ENCODE data around the gene DPM2.
A peak's percentile ranks its signal among the peaks of the same experiment; 100 is the strongest.

DPM2 gene

DNA sequence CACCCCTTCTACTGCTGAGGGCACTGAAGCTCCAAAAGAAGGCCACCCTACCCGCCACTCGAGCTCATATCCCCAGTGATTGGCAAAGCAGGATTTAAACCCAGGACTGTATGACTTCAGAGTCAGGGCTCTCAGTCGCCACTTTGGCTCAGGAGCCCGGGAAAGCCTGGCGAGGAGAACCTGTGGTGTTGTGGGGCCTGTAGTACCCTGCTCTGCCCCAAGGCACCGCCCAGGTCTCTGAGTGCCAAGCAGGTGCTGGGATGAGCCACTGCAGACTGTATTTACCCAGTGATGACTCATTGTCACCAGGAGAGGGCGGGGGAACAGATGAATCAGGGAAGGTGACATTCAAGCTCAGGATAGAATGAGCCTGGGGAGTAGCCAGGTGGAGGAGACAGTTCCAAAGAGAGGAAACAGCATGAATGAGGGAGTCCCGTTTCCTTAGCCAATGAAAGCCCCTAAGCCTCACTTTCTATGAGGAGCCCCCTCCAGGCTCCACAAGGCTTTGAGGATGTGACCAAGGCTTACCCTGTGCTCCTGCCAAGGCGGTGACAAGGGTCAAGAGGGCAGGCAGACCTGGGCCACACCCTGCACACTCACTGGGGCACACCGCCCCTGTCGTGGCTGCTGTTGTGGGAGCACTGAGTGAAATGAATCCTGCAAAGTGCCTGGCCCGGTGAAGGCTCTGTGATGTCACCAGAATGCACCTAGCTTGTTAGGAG lies 17.8 kb upstream of the DPM2 start:
- no peak for DNase-seq (ENCODE audit: low spot score)

DNA sequence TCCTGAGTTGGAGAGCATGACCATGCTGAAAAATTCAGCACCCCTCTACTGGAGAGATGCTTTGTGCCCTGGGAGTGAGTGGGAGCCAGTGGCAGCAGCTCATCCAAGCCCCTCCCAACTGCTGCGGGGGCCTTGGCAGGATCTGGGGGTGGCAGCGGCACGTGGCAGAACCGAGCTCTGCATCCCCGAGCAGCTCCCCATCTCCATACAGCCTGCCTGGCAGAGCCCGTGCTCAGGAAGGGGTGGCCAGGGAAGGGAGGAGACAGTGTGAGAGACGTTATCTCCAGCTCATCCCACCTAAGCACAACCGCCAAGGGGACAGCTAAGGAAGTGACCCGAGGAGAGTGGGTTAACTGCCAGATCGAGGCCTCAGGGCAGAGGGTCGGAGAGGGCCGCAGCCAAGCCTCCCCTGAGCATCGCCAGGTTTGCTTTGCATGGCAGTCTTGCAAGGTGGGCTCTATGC lies 17.2 kb upstream of the DPM2 start:
- no peak for DNase-seq (ENCODE audit: low spot score)

DNA sequence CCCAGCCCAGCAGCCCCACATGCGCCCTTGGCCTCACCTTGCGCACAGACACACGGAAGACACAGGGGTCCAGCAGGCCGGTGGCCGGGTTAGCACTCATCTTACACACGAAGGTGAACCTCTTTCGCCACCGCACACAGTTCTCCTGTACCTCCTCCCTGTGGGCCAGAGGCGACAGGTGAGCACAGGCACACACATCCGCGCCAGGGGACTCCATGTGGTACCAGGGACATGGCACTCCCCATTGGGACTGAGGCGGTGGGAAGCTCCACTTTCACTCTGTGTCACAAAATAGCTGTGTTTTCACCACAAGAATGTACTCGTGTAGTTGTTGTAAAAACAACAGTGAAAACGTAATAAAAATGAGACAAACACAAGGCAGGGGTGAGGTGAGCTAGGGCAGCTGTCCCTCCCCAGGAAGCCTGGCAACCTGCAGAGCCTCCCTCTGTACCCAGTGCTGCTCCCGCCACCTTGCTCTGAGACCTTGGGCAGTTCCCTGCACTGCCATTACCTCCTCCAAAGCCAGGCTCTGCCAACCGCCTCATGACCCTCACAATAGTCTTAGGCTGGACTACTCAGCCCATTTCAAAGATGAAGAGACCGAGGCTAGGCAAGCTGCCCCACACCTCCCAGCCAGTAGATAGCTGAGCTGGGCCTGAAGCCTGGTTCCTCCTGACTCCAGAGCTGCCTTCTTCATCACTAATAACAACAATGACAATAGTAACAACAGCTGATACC lies 16.3 kb upstream of the DPM2 start:
- DNase-seq (ENCODE audit: low spot score): no peak

DNA sequence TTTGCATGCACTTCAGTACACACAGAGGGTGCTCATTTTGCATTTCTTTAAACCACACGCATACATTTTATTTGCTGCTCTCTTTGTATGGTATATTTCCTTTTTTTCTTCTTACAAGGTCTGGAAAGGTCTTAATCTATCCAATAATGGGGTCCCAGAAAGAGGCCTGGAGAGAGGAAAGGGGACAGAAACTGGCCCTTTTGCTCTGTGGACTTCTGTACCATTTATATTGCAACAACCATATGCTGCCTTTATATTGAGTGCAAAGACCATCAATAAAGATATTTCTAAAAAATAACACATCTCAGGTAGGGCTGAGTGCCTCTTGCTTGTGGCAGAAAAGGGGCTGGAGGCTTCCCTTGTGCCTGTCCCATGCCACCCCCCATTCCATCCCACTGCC lies 15.5 kb upstream of the DPM2 start:
- DNase-seq (ENCODE audit: low spot score): no peak

DNA sequence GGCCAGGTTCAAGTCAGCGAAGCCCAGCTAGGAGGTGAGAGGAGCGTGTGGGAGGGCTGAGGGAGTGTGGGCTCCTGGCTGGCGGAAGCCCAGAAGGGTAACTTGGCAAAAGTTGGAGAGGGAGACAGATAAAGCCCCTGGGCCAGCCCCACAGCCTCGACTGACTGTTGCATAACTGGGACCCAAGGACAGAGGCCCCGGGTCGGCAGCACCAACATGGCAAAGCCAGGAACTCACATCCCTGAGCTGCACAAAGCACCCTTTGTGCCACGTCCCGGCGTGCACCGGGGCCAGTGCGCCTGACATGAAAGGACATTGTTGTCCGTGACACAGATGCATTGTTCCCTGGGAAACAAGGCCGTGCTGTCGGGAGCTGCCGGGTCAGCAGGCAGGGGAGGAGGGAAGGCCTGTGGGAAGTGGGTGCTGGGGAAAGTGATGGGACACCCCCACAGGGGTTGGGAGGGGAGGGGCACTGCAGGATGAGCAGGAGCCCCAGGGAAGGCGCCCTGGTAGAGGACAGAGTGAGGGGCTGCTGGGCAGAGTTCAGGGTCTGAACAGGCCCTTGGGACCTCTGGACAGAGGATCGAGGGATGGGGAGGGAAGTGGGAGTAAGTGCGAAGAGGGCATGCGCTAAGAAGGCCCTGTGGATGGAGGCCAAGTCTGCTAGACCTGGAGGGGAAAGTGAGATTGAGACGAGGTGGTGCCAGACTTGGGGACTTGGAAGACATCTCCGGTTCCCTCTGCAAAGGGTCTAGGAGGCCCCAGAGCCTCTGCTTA lies 13.0 kb upstream of the DPM2 start:
- no peak for DNase-seq (ENCODE audit: low spot score)

DNA sequence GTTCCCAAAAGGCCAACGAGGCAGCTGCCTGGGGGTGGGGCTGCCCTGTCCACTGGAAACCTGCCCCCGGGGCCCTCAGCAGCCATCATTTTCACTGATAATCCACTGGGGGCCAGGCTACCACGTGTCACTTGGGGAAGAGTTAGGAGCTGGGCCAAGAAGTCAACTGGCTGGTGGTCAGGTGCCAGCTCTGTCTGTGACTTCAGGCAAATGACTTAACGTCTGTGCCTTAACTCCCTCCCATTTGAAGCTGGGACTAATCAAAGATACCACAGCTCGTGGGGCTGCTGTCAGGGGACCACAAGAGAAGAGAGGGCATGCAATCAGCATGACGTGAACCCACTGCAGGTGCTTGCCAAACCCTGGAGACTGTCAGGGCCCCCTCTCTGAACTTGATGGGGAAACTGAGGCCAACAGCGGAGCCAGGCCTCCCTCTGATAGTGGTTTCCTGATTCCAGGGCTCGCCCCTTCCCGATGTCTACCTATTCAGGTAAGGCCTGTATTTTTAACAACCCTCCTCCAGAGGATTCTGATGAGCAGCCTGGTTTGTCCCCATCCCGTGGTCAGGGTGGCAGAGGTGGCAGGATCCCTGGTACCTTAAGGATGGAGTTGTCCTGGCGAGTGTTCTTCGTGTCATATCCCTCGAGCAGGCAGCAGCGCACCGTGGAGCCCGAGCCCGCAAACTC lies 12.3 kb upstream of the DPM2 start:
- DNase-seq (ENCODE audit: low spot score): no peak

DNA sequence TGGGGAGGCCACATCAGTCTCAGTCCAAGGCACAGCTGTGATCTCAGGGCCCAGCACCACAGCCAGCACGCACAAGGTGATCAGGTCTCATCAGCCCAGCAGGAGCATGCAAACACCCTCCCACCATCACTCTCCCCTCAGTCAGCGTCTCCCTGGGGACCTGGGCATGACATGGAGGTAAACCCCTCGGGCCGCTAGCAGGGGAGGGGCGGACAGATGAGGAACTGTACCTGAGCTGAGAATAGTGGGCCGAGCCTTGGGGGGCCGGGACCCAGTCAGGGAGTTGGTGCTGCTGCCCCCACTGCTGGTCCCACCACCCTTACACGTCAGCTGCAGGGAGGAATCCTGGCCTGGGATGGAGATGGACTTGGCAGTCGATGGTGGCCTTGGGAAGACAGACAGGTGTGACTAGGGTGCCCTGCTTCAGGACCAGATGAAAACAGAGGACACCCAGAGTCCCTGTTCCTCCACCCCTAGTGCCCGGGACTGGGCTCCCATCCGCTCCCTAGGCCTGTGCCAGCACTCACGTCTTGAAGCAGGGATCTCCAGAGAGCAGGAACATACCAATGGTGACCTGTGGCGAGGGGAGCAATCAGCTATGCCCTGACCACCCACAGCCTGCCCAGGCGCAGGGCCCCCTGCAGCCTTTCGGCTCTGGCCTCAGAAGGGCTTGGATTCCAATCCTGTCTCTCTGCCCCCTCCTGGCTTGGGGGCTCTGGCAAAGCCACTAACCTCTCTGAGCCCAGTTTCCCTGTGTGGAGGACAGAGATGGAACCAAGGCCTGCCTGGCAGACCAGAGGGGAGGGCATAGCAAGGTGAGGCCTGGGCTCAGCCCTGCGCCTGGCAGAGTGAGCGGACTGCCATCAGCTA lies 10.4 kb upstream of the DPM2 start:
- no peak for DNase-seq (ENCODE audit: low spot score)

DNA sequence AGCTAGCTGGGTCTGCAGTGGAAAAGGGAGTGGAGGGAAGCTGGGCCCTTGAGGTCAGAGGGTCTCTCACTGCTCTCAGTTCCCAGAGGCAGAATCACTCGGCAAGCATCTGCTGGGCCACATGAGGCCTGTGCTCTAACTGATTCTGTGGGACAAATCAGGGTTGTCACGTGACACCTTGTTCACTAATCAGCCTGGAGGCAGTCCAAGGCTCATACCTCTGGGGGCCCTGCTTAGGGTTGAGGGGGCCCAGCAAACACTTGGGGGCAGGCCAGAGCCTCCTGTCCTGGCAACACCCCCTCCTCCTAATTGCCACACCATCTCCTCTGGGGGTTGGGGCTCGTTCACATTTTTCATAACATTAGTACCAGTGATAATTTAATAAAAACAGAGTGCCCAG lies 9.1 kb upstream of the DPM2 start:
- DNase-seq (ENCODE audit: low spot score): no peak

DNA sequence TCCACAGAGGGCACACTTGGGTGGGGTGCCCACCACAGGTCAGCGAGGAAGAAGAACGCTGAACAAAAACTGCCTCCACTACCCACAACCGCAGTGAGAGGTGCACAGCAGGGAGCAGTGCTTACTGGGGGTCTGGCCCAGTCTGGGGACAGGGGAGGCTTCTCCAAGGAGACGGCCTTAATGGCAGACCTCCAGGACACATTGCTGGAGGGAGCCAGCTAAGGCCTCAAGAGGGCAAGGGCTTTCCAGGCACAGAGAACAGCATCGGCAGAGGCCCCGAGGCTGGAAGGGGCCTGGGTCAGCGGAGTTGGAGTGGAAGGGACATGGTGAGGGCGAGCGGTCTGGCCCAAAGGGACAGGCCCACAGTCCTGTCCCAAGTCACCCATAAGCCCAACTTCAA lies 8.3 kb upstream of the DPM2 start:
- no peak for DNase-seq (ENCODE audit: low spot score)

DNA sequence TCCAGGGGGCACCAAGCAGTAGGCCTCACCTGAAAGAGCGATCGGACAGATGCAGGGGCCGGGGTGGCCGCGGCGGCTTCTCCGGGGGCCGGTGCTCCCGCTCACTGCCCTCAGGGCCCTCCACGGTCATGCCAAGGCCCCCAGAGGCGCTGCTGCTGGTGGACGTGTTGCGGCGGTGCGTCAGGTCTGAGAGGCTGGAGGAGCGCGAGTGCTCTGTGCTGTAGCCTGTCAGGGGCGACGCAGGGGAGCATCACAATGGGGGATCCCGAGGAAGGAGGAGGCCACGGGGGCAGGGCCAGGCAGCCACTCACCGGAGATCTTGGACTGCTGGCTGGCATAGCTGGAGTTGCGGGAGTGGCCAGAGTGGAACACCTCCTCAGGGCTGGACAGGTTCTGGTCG lies 7.7 kb upstream of the DPM2 start:
- DNase-seq (ENCODE audit: low spot score): no peak

DNA sequence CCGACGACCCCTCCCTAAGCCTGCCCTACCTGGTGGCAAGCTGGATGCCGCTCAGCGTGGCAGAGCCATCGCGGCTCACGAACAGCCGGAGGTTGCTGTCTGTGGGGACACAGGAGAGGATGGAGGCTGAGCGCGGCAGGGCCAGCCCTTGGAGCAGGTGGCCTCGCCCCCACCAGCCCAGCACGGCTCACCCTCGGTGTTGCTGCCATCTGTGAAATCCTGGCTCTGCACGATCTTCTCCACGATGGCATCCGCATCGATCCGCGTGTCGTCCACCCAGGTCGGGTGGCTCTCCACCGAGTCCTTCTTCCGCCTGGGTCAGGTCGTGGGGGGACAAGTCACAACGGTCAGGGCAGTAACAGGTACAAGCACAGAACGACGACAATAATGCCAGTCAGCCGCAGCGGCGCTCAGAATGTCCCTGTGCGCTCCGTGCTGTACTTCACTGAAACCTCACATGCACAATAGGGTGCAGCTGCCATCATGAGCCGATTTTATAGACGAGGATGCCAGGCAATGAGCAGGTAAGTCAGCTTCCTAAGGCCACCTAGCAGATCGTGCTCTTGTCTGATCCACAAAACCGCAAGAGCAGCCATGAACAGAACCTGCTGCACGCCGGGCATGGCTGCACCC lies 7.0 kb upstream of the DPM2 start:
- no peak for DNase-seq (ENCODE audit: low spot score)

DNA sequence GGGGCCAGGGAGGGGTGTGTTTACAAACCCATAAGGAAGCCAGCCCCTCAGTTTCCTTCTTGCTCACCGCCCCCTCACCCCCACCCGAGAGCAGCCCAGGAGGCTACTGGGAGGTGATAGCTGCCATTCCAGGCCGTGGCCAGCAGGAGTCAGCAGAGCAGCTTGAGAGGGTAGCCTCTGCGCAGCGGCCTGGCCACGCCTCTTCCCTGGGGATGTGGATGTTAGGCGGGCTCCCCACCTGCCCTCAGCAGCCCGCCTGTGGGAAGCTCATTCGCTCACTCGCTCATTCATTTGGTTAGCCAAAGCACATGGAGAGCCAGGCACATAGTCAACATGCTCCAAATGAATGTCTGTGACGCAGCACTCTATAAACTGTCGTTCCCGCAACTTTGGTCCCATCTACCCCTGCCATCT lies 6.1 kb upstream of the DPM2 start:
- DNase-seq (ENCODE audit: low spot score): peak; percentile 83

DNA sequence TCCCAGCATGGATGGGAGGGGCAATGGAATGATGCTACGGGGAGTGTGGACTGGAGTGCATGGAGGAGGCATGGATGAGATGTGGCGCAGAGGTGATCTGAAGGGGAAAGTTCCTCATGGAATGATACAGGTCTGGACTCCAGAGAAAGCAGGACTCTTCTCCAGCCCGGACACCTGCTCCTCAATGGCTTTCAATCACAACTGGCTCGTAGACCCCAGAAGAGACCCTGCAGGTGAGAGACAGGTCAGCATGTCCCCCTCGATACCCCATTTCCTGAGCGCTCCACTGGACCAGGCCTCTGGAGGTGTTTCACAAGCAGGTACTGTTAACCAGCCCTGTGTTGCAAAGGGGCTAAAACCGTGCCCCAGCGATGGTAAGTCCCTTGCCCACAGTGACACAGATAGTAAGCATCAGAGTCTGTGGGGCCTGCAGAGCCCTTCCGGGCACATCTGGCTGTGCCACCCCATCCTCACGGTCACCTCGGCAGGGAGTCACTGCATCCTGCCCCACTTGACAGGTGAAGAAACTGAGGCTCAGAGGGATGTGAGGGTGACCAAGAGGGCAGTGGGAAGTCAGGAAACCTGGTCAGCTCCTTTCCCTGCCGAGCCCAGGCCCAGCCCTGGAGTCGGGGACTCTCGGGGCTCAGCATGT lies 5.5 kb upstream of the DPM2 start:
- no peak for DNase-seq (ENCODE audit: low spot score)

DNA sequence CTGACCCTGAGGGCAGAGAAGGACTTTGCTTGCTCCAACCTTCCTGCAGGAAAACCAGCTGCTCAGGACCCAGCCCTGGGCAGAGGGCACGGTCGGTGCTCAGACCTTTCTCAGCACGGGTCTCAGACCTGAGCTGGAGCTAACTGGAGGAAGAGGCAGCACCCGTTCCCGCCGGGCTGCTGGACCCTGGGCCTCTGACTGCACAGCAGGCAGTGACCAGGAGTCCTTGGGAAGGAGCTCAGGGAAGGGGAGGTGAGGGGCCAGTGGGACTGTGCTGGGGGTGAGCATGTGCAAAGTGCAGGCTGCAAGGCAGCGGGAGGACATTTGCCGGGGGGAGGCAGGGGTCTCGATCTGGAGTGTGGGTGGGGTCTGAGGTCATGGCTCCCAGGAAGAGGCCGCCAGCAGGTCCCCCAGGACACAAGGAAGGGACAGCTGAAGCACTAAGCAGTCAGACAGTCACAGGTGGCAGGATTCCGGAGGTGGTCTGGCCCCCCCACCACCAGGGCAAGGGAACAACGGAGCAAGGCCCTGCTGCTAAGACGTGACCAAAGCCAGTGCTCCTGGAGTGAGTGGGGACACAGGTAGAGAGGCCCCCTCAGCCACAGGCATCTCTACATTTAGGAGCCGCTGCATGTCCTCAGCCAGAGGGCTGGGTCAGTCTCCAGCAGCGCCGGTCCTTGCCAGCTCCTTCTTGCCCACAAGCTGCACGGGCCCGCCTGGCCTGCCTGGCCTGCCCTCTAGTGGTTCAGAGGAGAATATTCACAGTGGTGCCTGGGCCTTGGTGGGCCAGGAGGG lies 4.8 kb upstream of the DPM2 start:
- DNase-seq (ENCODE audit: low spot score): no peak

DNA sequence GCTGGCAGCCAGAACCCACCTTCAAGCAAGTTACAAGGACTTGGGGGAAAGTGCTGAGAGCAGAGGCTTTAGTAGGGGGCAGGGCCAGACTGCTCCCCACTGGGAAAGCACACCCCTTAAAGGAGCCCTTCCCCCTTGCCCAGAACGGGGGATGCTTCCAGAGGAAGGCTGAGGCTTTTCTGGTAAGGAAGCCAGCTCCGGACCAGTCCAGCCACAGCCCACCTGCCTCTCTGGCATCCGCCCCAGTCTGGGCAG lies 4.2 kb upstream of the DPM2 start:
- DNase-seq (ENCODE audit: low spot score): no peak

DNA sequence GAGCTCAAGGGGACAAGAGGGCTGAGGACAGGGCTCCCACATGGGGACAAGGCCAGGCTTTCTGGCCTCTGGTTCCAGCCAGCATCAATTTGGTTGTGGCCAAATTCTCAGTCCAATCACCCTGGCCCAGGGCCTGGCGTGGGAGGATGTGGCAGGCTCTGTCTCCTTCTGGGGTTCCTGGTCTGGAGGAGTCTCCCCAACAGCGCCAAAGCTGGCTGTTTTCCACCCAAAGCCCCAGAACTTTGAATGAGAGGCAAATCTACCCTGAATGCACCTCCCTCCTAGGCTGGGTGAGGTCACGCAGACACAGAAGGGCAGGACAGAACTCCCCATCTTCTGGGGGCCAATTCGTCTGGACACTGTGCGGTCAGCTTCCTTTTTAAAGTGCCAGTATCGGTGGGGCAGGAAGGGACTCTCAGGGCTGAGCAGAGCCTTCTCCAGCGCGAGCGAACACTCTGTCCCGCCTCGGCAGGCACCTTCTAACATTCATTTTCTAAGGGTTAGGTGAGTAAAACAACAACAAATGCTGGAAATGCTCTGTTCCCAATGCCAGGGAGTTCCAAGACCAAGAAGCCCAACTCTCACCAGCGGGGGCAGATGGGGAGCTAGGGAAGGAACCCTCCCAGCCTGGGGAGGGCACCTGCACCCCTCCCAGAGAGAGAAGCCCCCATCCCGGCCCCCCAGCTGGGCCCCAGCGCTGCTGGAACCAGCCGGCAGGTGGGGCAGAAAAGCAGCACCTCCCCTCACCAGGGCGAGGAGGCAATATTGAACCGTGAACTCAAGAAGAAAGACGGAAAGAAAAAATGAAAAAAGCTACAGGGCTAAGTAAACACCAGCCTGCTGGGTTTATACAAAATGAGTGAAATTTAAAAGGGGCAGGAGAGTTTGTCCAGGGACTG lies 3.7 kb upstream of the DPM2 start:
- DNase-seq (ENCODE audit: low spot score): no peak

DNA sequence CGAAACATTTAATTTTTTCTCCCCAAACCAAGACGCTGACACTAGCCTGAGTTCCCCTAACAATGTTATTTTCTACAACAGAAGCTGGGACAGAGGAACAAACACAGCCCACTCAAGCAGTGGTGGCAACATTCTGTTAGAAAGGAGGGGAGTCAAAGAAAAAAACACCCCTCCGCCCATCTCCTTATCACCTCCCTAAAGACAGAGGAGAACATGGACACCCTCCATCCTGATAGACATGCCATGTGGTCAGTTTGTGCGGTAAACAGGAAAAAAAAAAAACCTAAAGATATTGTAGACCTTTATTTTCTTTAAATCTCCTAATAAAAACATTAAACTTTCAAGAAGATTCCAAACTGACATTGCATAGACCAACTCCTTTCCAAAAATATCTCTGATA lies 2.9 kb upstream of the DPM2 start:
- no peak for DNase-seq (ENCODE audit: low spot score)

DNA sequence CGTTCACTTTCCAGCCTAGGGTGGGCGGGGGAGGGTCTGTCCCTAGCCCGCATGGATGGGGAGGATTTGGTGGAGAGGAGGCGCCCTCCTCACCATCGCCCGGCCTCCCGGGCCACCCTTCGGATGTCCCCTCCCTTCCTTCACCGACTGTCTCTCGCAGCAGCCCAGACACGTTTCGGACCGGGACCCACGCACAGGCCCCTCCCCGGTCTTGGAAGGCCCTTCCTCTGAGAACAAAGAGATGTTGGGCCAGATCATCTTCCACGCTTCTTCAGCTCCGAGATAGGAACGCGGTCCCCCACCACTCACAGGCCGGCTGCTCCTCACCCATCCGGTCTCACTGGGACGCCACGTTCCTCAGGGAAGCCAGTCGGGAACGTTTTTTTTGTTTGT lies 640 bp upstream of the DPM2 start:
- DNase-seq (ENCODE audit: low spot score): no peak

DNA sequence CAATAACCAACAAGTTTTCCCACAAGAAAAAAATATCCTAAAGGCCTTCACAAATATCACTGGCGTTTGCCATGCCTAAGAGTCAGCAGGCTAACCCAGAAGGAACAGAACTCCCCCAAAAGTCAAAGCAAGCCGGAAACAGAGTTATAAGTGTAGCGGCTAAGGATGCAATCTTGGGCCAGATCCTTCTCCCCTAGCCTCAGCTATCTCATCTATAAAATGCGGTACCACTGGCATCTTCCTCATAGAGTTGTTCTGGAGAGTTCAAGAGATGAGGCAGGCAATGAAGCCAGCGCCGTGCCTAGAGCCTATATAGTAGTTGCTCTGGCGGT lies 632 bp downstream of the DPM2 start:
- no peak for DNase-seq (ENCODE audit: low spot score)

Data from kidney capillary endothelial cell (primary cell).